ENCODE results near the gene TP63.

GRCh38 chr3:189625572-189625971 is 5.6 kb upstream of the TP63 start:
- TF ChIP-seq ZFP30 (CRISPR knock-in tag; IDR thresholded peaks at IDR 0.05) (no peak), GLIS3 (CRISPR knock-in tag; IDR thresholded peaks at IDR 0.05) (no peak), PPARA (CRISPR knock-in tag; IDR thresholded peaks at IDR 0.05; ENCODE audit: borderline replicate concordance) (no peak), ZNF565 (CRISPR knock-in tag; conservative IDR thresholded peaks at IDR 0.05; ENCODE audit: low read depth) (no peak), POU6F1 (CRISPR knock-in tag; IDR thresholded peaks at IDR 0.05; ENCODE audit: borderline replicate concordance, low read depth) (no peak), ISL1 (CRISPR knock-in tag; IDR thresholded peaks at IDR 0.05) (no peak)

All from SK-N-SH treated with all-trans-retinoic acid at 6 μM for 48 hours (cell line).